WTC11 (cell line): Measurements from ENCODE around the gene ALDH9A1. TPM values are rescaled to one million over a fixed set of nuclear protein-coding genes. Genes with fewer than 3 reads are reported as not detected.

Experiments used
- ATAC-seq: fragments of 200-7000 bp; cut with Tn5 transposase; 2 replicates; pipeline ENCODE4 v1.10.0; 2021; ENCODE audit warnings: mild to moderate bottlenecking, moderate library complexity
- CTCF ChIA-PET: fragments of 300-600 bp; sonication (Branson Sonifier 250); formaldehyde crosslinking; loops from one replicate; lab custom pipeline; 2021; ENCODE audit warnings: antibody characterized with exemption; lab: Charles Lee
- POLR2A ChIA-PET: fragments of 350-600 bp; sonication (Branson Sonifier 250); formaldehyde crosslinking; loops from one replicate; lab custom pipeline; 2021; ENCODE audit warnings: antibody characterized with exemption; lab: Charles Lee
- DNase-seq: peaks from one replicate; pipeline ENCODE4 v3.0.0; 2021; ENCODE audit warnings: low spot score
- H3K27ac Mint-ChIP-seq: 2 replicates; pipeline ENCODE4 v1.8.0; 2021; ENCODE audit warnings: mixed read lengths
- H3K27me3 Mint-ChIP-seq: 2 replicates; pipeline ENCODE4 v1.8.0; 2021; ENCODE audit warnings: low read depth, mild to moderate bottlenecking, moderate library complexity, mixed read lengths
- H3K36me3 Mint-ChIP-seq: 2 replicates; pipeline ENCODE4 v1.8.0; 2021; ENCODE audit warnings: mixed read lengths
- H3K4me1 Mint-ChIP-seq: 2 replicates; pipeline ENCODE4 v1.8.0; 2022; ENCODE audit warnings: mixed read lengths
- H3K4me3 Mint-ChIP-seq: 2 replicates; pipeline ENCODE4 v1.8.0; 2021; ENCODE audit warnings: mild to moderate bottlenecking, moderate library complexity, mixed read lengths
- H3K9me3 Mint-ChIP-seq: 2 replicates; pipeline ENCODE4 v1.8.0; 2021; ENCODE audit warnings: mixed read lengths
- ATF1 ChIP-seq: sonication (generic); formaldehyde crosslinking; IDR thresholded peaks from 2 replicates; pipeline ENCODE4 v1.8.1; 2023; ENCODE audit warnings: mild to moderate bottlenecking, moderate library complexity, missing genetic modification reagents
- E2F5 ChIP-seq: sonication (generic); formaldehyde crosslinking; IDR thresholded peaks from 2 replicates; pipeline ENCODE4 v1.8.1; 2022; ENCODE audit warnings: mild to moderate bottlenecking, moderate library complexity, missing genetic modification reagents
- EMX1 ChIP-seq: fragments of 250-450 bp; sonication (Bioruptor Pico); IDR thresholded peaks from 2 replicates; pipeline ENCODE4 v1.8.0; 2021; ENCODE audit warnings: mild to moderate bottlenecking
- GABPB1 ChIP-seq: sonication (generic); formaldehyde crosslinking; IDR thresholded peaks from 2 replicates; pipeline ENCODE4 v1.8.1; 2023; ENCODE audit warnings: mild to moderate bottlenecking, missing genetic modification reagents
- GRHL2 ChIP-seq: fragments of 250-450 bp; sonication (Bioruptor Pico); IDR thresholded peaks from 2 replicates; pipeline ENCODE4 v1.8.0; 2022; ENCODE audit warnings: mild to moderate bottlenecking, moderate library complexity; ENCODE audit not compliant: insufficient replicate concordance, severe bottlenecking
- MAX ChIP-seq: sonication (generic); formaldehyde crosslinking; IDR thresholded peaks from 2 replicates; pipeline ENCODE4 v1.8.0; 2022; ENCODE audit warnings: mild to moderate bottlenecking, missing genetic modification reagents
- MLX ChIP-seq: sonication (generic); formaldehyde crosslinking; IDR thresholded peaks from 2 replicates; pipeline ENCODE4 v1.8.1; 2023; ENCODE audit warnings: mild to moderate bottlenecking, missing genetic modification reagents, moderate library complexity
- NFYB ChIP-seq: sonication (generic); formaldehyde crosslinking; conservative IDR thresholded peaks from 2 replicates; pipeline ENCODE4 v1.8.0; 2022; ENCODE audit warnings: low read depth, missing genetic modification reagents
- RORB ChIP-seq: fragments of 250-450 bp; sonication (Bioruptor Pico); IDR thresholded peaks from 2 replicates; pipeline ENCODE4 v1.9.0; 2021; ENCODE audit warnings: mild to moderate bottlenecking
- STAT6 ChIP-seq: sonication (generic); formaldehyde crosslinking; conservative IDR thresholded peaks from 2 replicates; pipeline ENCODE4 v1.8.1; 2023; ENCODE audit warnings: mild to moderate bottlenecking, low read depth, missing genetic modification reagents, moderate library complexity
- TP53 ChIP-seq: sonication (generic); formaldehyde crosslinking; IDR thresholded peaks from 2 replicates; pipeline ENCODE4 v1.8.1; 2023; ENCODE audit warnings: mild to moderate bottlenecking, missing genetic modification reagents
- ZNF121 ChIP-seq: sonication (generic); formaldehyde crosslinking; IDR thresholded peaks from 2 replicates; pipeline ENCODE4 v1.8.0; 2023; ENCODE audit warnings: missing genetic modification reagents
- ZNF263 ChIP-seq: sonication (generic); formaldehyde crosslinking; IDR thresholded peaks from 2 replicates; pipeline ENCODE4 v1.8.1; 2022; ENCODE audit warnings: low read depth, mild to moderate bottlenecking, moderate library complexity, missing genetic modification reagents
- ZNF532 ChIP-seq: fragments of 250-450 bp; sonication (Bioruptor Pico); IDR thresholded peaks from 2 replicates; pipeline ENCODE4 v1.9.0; 2021; ENCODE audit warnings: mild to moderate bottlenecking, borderline replicate concordance
- total RNA-seq: library from RNA; stranded (reverse); gene quantifications from 3 replicates; pipeline ENCODE4 v1.2.3, GENCODE V29; 2021

ALDH9A1 gene
- total RNA-seq, 1 experiment from 2014 or later = 51.9 TPM

GRCh38 chr1:165648919-165649572 lies 49.3 kb downstream of the ALDH9A1 start:
- ChIA-PET CTCF (interaction anchor here (0.8 kb wide), 1 partner anchor 47 kb away, joined by 3 read pairs; no protein-coding TSS in a partner anchor), POLR2A (no interaction called here)
- no peak overlapping the region for H3K4me3 Mint-ChIP-seq
- DNase-seq (no peak), ATAC-seq (no peak)
- H3K9me3 Mint-ChIP-seq = no peaks in the 10 kb centered on the region
- H3K27me3 Mint-ChIP-seq = no peaks in the 10 kb centered on the region
- peaks cover 5% of the 10 kb centered on the region; the same call in 1 of the 2 replicates for H3K4me1 Mint-ChIP-seq
- peaks cover 19% of the 10 kb centered on the region for H3K36me3 Mint-ChIP-seq
- no peak for TF ChIP-seq MAX
- TF ChIP-seq E2F5 (CRISPR knock-in tag) = no peak
- TF ChIP-seq TP53 (CRISPR knock-in tag) = no peak
- TF ChIP-seq RORB (CRISPR knock-in tag) = no peak
- no peak for TF ChIP-seq ATF1
- no peak for TF ChIP-seq MLX (CRISPR knock-in tag)
- peak overlapping the region; percentile 27; the same call in 1 of the 2 replicates for H3K27ac Mint-ChIP-seq

- Mint-ChIP-seq H3K27me3 (no peaks in the 10 kb centered on the region), H3K4me3 (no peak overlapping the region), H3K9me3 (no peaks in the 10 kb centered on the region), H3K27ac (no peak overlapping the region), H3K36me3 (peaks cover 14% of the 10 kb centered on the region; the same call in 1 of the 2 replicates), H3K4me1 (peaks cover 5% of the 10 kb centered on the region; the same call in 1 of the 2 replicates)
- DNase-seq (no peak), ATAC-seq (no peak)
- no peak for TF ChIP-seq ZNF532
- ChIA-PET POLR2A (no interaction called here), CTCF (no interaction called here)
Measured at GRCh38 chr1:165647970-165648369, 50.4 kb downstream of the ALDH9A1 start.

- H3K9me3 Mint-ChIP-seq = no peaks in the 10 kb centered on the region
- peaks cover 14% of the 10 kb centered on the region; the same call in 1 of the 2 replicates for H3K36me3 Mint-ChIP-seq
- no peak for DNase-seq
- no peak overlapping the region for H3K4me3 Mint-ChIP-seq
- no peak overlapping the region for H3K27ac Mint-ChIP-seq
- no peak for TF ChIP-seq NFYB (CRISPR knock-in tag)
- TF ChIP-seq ZNF121 (CRISPR knock-in tag) = peak; percentile 44; the same call in 1 of the 2 replicates
- ChIA-PET CTCF (no interaction called here), POLR2A (no interaction called here)
- H3K27me3 Mint-ChIP-seq = no peaks in the 10 kb centered on the region
- no peak for ATAC-seq
- peaks cover 5% of the 10 kb centered on the region; the same call in 1 of the 2 replicates for H3K4me1 Mint-ChIP-seq
Measured at GRCh38 chr1:165647517-165647916, 50.8 kb downstream of the ALDH9A1 start.

GRCh38 chr1:165645654-165646366 lies 52.6 kb downstream of the ALDH9A1 start:
- peaks cover 5% of the 10 kb centered on the region; the same call in 1 of the 2 replicates for H3K36me3 Mint-ChIP-seq
- POLR2A ChIA-PET = interaction anchor here (1.1 kb wide), 1 partner anchor 13 kb away, joined by 3 read pairs; no protein-coding TSS in a partner anchor

More at GRCh38 chr1:165645654-165646366, 52.6 kb downstream of the ALDH9A1 start:
- CTCF ChIA-PET = no interaction called here
- H3K27me3 Mint-ChIP-seq = no peaks in the 10 kb centered on the region
- TF ChIP-seq ATF1 (no peak), ZNF263 (CRISPR knock-in tag) (no peak), GABPB1 (CRISPR knock-in tag) (no peak), EMX1 (CRISPR knock-in tag) (no peak), STAT6 (no peak), GRHL2 (CRISPR knock-in tag) (no peak)
- no peak for ATAC-seq
- H3K4me1 Mint-ChIP-seq = peaks cover 8% of the 10 kb centered on the region; the same call in 1 of the 2 replicates
- no peak for DNase-seq
- H3K27ac Mint-ChIP-seq = no peak overlapping the region
- H3K4me3 Mint-ChIP-seq = no peak overlapping the region
- no peaks in the 10 kb centered on the region for H3K9me3 Mint-ChIP-seq
